SKM-1 (cell line): ENCODE results near the gene FSHB.
"Not testable (repeated sequence)": the region's sequence is repeated elsewhere in the genome, so short reads cannot be mapped to it uniquely, and the experiment has no call there.

Experiments
- DNase-seq: peaks from one replicate; lab custom pipeline; 2025; ENCODE audit not compliant: unreplicated experiment; lab: John Stamatoyannopoulos, UW

The FSHB gene

GRCh38 chr11:30261821-30262220 is 31.0 kb downstream of the FSHB start:
- no peak for DNase-seq

GRCh38 chr11:30268638-30269037 is 37.8 kb downstream of the FSHB start:
- not testable (repeated sequence) for DNase-seq

- DNase-seq = no peak
Observed at GRCh38 chr11:30270671-30271070, 39.9 kb downstream of the FSHB start.

- DNase-seq = no peak
Observed at GRCh38 chr11:30277176-30277575, 46.4 kb downstream of the FSHB start.

- DNase-seq = no peak
Observed at GRCh38 chr11:30279796-30280195, 49.0 kb downstream of the FSHB start.

GRCh38 chr11:30281476-30282288 is 50.9 kb downstream of the FSHB start:
- no peak for DNase-seq

- no peak for DNase-seq
Observed at GRCh38 chr11:30282289-30282631, 51.4 kb downstream of the FSHB start.
